ENCODE measurements around the gene KCNN2.

Gene KCNN2

DNA sequence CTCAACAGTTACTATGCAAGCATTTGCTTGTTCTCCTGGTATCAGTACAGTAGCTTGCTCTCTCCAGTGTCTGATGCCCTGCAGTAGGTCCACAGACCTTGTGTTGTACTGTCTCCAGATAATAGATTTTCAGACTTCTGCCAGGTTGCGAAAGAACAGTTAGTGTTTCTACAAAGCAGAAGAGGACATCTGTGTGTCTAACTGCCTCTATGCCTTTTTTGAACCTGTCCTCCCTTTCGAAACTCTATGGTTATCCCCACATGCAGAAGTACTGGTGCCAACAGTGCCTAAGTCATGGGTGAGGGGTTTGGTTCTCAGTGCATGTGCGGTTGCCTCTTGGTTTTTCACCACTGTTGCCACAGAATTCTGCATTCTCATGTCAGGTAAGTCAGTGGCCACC lies 45.9 kb downstream of the KCNN2 start:
- no peak for TF ChIP-seq CTCF (IDR thresholded peaks at IDR 0.05; ENCODE audit: low read depth, low read length, missing control alignments)
- no peak for DNase-seq
- H3K36me3 ChIP-seq (replicated peaks) = no peaks in the 10 kb centered on the region
- no peak overlapping the region for H3K4me3 ChIP-seq (ENCODE audit: low read depth, low read length)
- in situ Hi-C loops (cut with HindIII; ENCODE audit: low pct_ligation_motif_present, low sequenced_read_pairs) = no loop called here
- no peaks in the 10 kb centered on the region for H3K27me3 ChIP-seq (replicated peaks)
- no peak overlapping the region for H3K27ac ChIP-seq

DNA sequence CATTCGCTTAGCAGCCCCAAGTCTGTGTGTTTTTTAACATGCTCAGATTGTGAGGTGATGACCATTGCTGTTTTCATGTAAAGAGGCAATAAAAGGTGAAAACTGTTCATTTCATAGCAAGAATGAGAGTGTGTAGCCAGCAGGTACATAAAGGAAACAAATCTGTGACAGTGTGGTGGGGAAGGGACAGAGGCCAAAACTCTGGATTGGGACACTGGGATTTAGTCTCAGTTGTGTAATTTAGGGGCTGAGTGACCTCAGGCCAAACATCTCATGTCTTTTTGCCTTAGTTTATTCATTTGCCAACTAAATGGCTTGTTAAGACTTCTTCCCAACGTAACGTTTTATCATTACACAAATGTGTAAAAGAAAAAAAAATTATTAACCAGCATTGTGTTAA lies 47.0 kb downstream of the KCNN2 start:
- in situ Hi-C loops (cut with HindIII; ENCODE audit: low pct_ligation_motif_present, low sequenced_read_pairs) = no loop called here
- DNase-seq = no peak
- TF ChIP-seq CTCF (IDR thresholded peaks at IDR 0.05; ENCODE audit: low read depth, low read length, missing control alignments) = no peak
- Histone ChIP-seq H3K36me3 (replicated peaks) (no peaks in the 10 kb centered on the region), H3K4me3 (ENCODE audit: low read depth, low read length) (no peak overlapping the region), H3K27ac (no peak overlapping the region), H3K27me3 (replicated peaks) (no peaks in the 10 kb centered on the region)

- no peak for TF ChIP-seq CTCF (IDR thresholded peaks at IDR 0.05; ENCODE audit: low read depth, low read length, missing control alignments)
- Histone ChIP-seq H3K36me3 (replicated peaks) (no peaks in the 10 kb centered on the region), H3K4me3 (ENCODE audit: low read depth, low read length) (no peak overlapping the region), H3K27me3 (replicated peaks) (no peaks in the 10 kb centered on the region), H3K27ac (no peak overlapping the region)
- in situ Hi-C loops (cut with HindIII; ENCODE audit: low pct_ligation_motif_present, low sequenced_read_pairs) = no loop called here
- DNase-seq = no peak
Measured at GRCh38 chr5:114411380-114411931, 49.6 kb downstream of the KCNN2 start.

DNA sequence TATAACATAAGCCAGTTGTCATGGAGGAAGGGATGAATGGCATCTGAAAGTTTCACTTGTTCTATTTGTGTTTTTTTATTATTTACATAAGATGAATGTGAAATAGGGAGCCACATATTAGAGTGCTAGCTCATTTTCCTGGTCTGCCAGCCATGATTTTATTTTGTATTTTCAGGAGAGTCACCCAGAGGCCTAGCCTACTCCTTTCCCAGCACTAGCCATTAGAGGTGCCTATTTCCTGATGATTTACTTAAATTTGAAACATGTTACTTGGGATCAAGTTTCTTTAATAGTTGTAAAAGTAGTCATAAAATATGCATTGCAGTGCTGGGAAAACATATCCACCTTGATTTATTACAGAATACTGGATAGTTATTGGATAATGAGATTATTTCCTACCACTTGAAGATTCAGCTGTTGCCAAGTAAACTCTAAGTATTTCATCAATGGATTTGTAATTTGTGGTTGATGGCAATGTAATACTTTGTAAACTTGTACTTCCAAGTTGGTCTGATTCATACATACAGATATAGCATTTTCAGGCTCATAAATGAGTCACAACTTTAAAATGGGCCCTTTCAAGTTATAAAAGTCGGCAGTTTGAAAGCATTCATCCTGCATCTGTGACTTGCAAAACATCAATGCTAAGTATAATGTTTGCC lies 50.8 kb downstream of the KCNN2 start:
- Histone ChIP-seq H3K27me3 (replicated peaks) (no peaks in the 10 kb centered on the region), H3K4me3 (ENCODE audit: low read depth, low read length) (no peak overlapping the region), H3K27ac (no peak overlapping the region), H3K36me3 (replicated peaks) (no peaks in the 10 kb centered on the region)
- in situ Hi-C loops (cut with HindIII; ENCODE audit: low pct_ligation_motif_present, low sequenced_read_pairs) = no loop called here
- TF ChIP-seq CTCF (IDR thresholded peaks at IDR 0.05; ENCODE audit: low read depth, low read length, missing control alignments) = no peak
- DNase-seq = no peak

- no peak overlapping the region for H3K27ac ChIP-seq
- DNase-seq = no peak
- no peak overlapping the region for H3K4me3 ChIP-seq (ENCODE audit: low read depth, low read length)
- no peaks in the 10 kb centered on the region for H3K36me3 ChIP-seq (replicated peaks)
- TF ChIP-seq CTCF (IDR thresholded peaks at IDR 0.05; ENCODE audit: low read depth, low read length, missing control alignments) = no peak
- in situ Hi-C loops (cut with HindIII; ENCODE audit: low pct_ligation_motif_present, low sequenced_read_pairs) = no loop called here
- no peaks in the 10 kb centered on the region for H3K27me3 ChIP-seq (replicated peaks)
Measured at GRCh38 chr5:114415760-114416159, 53.9 kb downstream of the KCNN2 start.

GRCh38 chr5:114416254-114416653 lies 54.4 kb downstream of the KCNN2 start:
- Histone ChIP-seq H3K27ac (no peak overlapping the region), H3K27me3 (replicated peaks) (no peaks in the 10 kb centered on the region), H3K36me3 (replicated peaks) (no peaks in the 10 kb centered on the region), H3K4me3 (ENCODE audit: low read depth, low read length) (no peak overlapping the region)
- in situ Hi-C loops (cut with HindIII; ENCODE audit: low pct_ligation_motif_present, low sequenced_read_pairs) = no loop called here
- TF ChIP-seq CTCF (IDR thresholded peaks at IDR 0.05; ENCODE audit: low read depth, low read length, missing control alignments) = no peak
- DNase-seq = no peak

Measured in brain microvascular endothelial cell (primary cell).